MM.1S (cell line): ENCODE measurements around the gene CMTM7.

Experiments
- DNase-seq: peaks from one replicate; pipeline ENCODE4 v3.0.0-alpha.2; 2015
- H2AFZ ChIP-seq: fragments of 300-600 bp; sonication (generic); 2 replicates; pipeline ENCODE4 v1.6.0; 2016; ENCODE audit warnings: antibody characterized with exemption, low read length
- H3F3A ChIP-seq: fragments of 300-600 bp; sonication (generic); 2 replicates; pipeline ENCODE4 v1.6.1; 2016; ENCODE audit warnings: mild to moderate bottlenecking, antibody characterized with exemption, low read length, moderate library complexity, mixed read lengths; ENCODE audit not compliant: insufficient read depth
- H3K27ac ChIP-seq: fragments of 300-600 bp; sonication (generic); 2 replicates; pipeline ENCODE4 v1.5.1; 2016; ENCODE audit warnings: mild to moderate bottlenecking, low read length
- H3K27me3 ChIP-seq: fragments of 300-600 bp; sonication (generic); replicated peaks from 2 replicates; pipeline ENCODE4 v1.6.0; 2016; ENCODE audit warnings: low read length; ENCODE audit not compliant: insufficient read depth
- H3K36me3 ChIP-seq: fragments of 300-600 bp; sonication (generic); replicated peaks from 2 replicates; pipeline ENCODE4 v1.6.1; 2016; ENCODE audit warnings: mild to moderate bottlenecking, low read length, mixed read lengths; ENCODE audit not compliant: insufficient read depth
- H3K4me1 ChIP-seq: fragments of 300-600 bp; sonication (generic); 2 replicates; pipeline ENCODE4 v1.6.1; 2016; ENCODE audit warnings: low read length, mixed read lengths
- H3K4me2 ChIP-seq: fragments of 300-600 bp; sonication (generic); 2 replicates; pipeline ENCODE4 v1.6.0; 2016; ENCODE audit warnings: low read depth, low read length
- H3K4me3 ChIP-seq: fragments of 300-600 bp; sonication (generic); 2 replicates; pipeline ENCODE4 v1.5.1; 2016; ENCODE audit warnings: low read length, mixed read lengths
- H3K79me2 ChIP-seq: fragments of 300-600 bp; sonication (generic); 2 replicates; pipeline ENCODE4 v1.6.1; 2016; ENCODE audit warnings: mixed run types, low read length, mixed read lengths
- H3K9ac ChIP-seq: fragments of 300-600 bp; sonication (generic); 2 replicates; pipeline ENCODE4 v1.6.1; 2016; ENCODE audit warnings: low read length, mixed read lengths
- H3K9me2 ChIP-seq: fragments of 300-600 bp; sonication (generic); replicated peaks from 2 replicates; pipeline ENCODE4 v1.6.1; 2016; ENCODE audit warnings: mild to moderate bottlenecking, low read length, mixed read lengths; ENCODE audit not compliant: insufficient read depth
- H3K9me3 ChIP-seq: fragments of 300-600 bp; sonication (generic); replicated peaks from 2 replicates; pipeline ENCODE4 v1.6.1; 2016; ENCODE audit warnings: mild to moderate bottlenecking, low read length, mixed read lengths; ENCODE audit not compliant: insufficient read depth
- H4K20me1 ChIP-seq: fragments of 300-600 bp; sonication (generic); 2 replicates; pipeline ENCODE4 v1.6.1; 2016; ENCODE audit warnings: mild to moderate bottlenecking, low read length, moderate library complexity, mixed read lengths; ENCODE audit not compliant: insufficient read depth
- EZH2 ChIP-seq: fragments of 300-600 bp; sonication (generic); optimal IDR thresholded peaks from 2 replicates; pipeline ENCODE3; 2017; ENCODE audit warnings: low read depth, mild to moderate bottlenecking, antibody characterized with exemption, low read length, mixed read lengths
- EZH2phosphoT487 ChIP-seq: fragments of 300-600 bp; sonication (generic); IDR thresholded peaks from 2 replicates; pipeline ENCODE4 v1.6.1; 2018; ENCODE audit warnings: antibody characterized with exemption, low read length
- TF ChIP-seq, protein P1 (sequence below): fragments of 300-600 bp; sonication (generic); IDR thresholded peaks from 2 replicates; pipeline ENCODE4 v1.5.1; 2016; ENCODE audit warnings: antibody characterized with exemption, low read length, mixed read lengths

CMTM7 gene

GRCh38 chr3:32484436-32484835 is 92.8 kb downstream of the CMTM7 start:
- Histone ChIP-seq H3K4me3 (no peak overlapping the region), H3K9me3 (no peaks in the 10 kb centered on the region), H3K79me2 (no peaks in the 10 kb centered on the region), H3K36me3 (no peaks in the 10 kb centered on the region; the same call in 1 of the 2 replicates), H3K27ac (no peak overlapping the region), H3K9ac (no peak overlapping the region), H3K27me3 (no peaks in the 10 kb centered on the region), H3K9me2 (no peaks in the 10 kb centered on the region), H3K4me2 (no peak overlapping the region), H4K20me1 (no peaks in the 10 kb centered on the region), H2AFZ (no peak overlapping the region), H3K4me1 (no peaks in the 10 kb centered on the region), H3F3A (no peaks in the 10 kb centered on the region)
- no peak for DNase-seq
- TF ChIP-seq, protein P1, sequence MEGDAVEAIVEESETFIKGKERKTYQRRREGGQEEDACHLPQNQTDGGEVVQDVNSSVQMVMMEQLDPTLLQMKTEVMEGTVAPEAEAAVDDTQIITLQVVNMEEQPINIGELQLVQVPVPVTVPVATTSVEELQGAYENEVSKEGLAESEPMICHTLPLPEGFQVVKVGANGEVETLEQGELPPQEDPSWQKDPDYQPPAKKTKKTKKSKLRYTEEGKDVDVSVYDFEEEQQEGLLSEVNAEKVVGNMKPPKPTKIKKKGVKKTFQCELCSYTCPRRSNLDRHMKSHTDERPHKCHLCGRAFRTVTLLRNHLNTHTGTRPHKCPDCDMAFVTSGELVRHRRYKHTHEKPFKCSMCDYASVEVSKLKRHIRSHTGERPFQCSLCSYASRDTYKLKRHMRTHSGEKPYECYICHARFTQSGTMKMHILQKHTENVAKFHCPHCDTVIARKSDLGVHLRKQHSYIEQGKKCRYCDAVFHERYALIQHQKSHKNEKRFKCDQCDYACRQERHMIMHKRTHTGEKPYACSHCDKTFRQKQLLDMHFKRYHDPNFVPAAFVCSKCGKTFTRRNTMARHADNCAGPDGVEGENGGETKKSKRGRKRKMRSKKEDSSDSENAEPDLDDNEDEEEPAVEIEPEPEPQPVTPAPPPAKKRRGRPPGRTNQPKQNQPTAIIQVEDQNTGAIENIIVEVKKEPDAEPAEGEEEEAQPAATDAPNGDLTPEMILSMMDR, result no peak
- TF ChIP-seq EZH2phosphoT487, result no peak
- no peak for TF ChIP-seq EZH2

- H3K9me3 ChIP-seq, result no peaks in the 10 kb centered on the region
- no peak overlapping the region for H3K4me2 ChIP-seq
- no peak overlapping the region for H2AFZ ChIP-seq
- H3K9ac ChIP-seq, result no peak overlapping the region
- H4K20me1 ChIP-seq, result no peaks in the 10 kb centered on the region
- no peaks in the 10 kb centered on the region for H3K27me3 ChIP-seq
- peaks cover 14% of the 10 kb centered on the region; the same call in 1 of the 2 replicates for H3K79me2 ChIP-seq
- no peak for DNase-seq
- H3F3A ChIP-seq, result no peaks in the 10 kb centered on the region
- no peaks in the 10 kb centered on the region for H3K4me1 ChIP-seq
- H3K36me3 ChIP-seq, result no peaks in the 10 kb centered on the region; the same call in 1 of the 2 replicates
- no peak overlapping the region for H3K4me3 ChIP-seq
- H3K9me2 ChIP-seq, result no peaks in the 10 kb centered on the region
- no peak overlapping the region for H3K27ac ChIP-seq
- TF ChIP-seq EZH2phosphoT487 (no peak), EZH2 (no peak)
- TF ChIP-seq, protein P1, result no peak
These were observed 96.3 kb downstream of the CMTM7 start for GRCh38 chr3:32487781-32488473.

- no peaks in the 10 kb centered on the region; the same call in 1 of the 2 replicates for H3K36me3 ChIP-seq
- no peak for TF ChIP-seq EZH2phosphoT487
- TF ChIP-seq, protein P1, result no peak
- TF ChIP-seq EZH2, result no peak
- no peaks in the 10 kb centered on the region for H3F3A ChIP-seq
- H3K9ac ChIP-seq, result no peak overlapping the region
- no peak overlapping the region for H3K4me3 ChIP-seq
- H3K4me1 ChIP-seq, result peaks cover 5% of the 10 kb centered on the region
- no peaks in the 10 kb centered on the region for H3K9me2 ChIP-seq
- H3K27me3 ChIP-seq, result no peaks in the 10 kb centered on the region
- no peaks in the 10 kb centered on the region for H3K9me3 ChIP-seq
- H4K20me1 ChIP-seq, result no peaks in the 10 kb centered on the region; the same call in 1 of the 2 replicates
- no peak overlapping the region for H3K4me2 ChIP-seq
- peaks cover 19% of the 10 kb centered on the region for H3K79me2 ChIP-seq
- H2AFZ ChIP-seq, result no peak overlapping the region
- no peak for DNase-seq
- H3K27ac ChIP-seq, result no peak overlapping the region
These were observed 96.9 kb downstream of the CMTM7 start for GRCh38 chr3:32488474-32489008.
